IMR-90 (cell line): ENCODE results near the gene MARCO. TPM values are rescaled to one million over a fixed set of nuclear protein-coding genes. Genes with fewer than 3 reads are reported as not detected.

Experiments used
- ATAC-seq: fragments of 200-7000 bp; cut with Tn5 transposase; 2 replicates; pipeline ENCODE4 v1.9.1; 2020; ENCODE audit warnings: low read depth, mild to moderate bottlenecking, moderate library complexity
- BruUV-seq: library from RNA; stranded (reverse); fragments of 400-500 nt; replicated peaks from 2 replicates; lab custom pipeline; 2021; lab: Mats Ljungman, UMichigan
- CTCF ChIA-PET: fragments of 300-600 bp; formaldehyde crosslinking; extraction: SDS; loops from one replicate; lab custom pipeline; 2021; ENCODE audit warnings: antibody characterized with exemption; lab: Yijun Ruan, JAX
- POLR2A ChIA-PET: fragments of 300-600 bp; sonication (Branson Sonifier 250); formaldehyde crosslinking; loops from one replicate; lab custom pipeline; 2022; ENCODE audit warnings: antibody characterized with exemption; ENCODE audit not compliant: unreplicated experiment; lab: Charles Lee
- DNase-seq: peaks from one replicate; pipeline ENCODE4 v3.0.0; 2013
- H2AFZ ChIP-seq: replicated peaks from 2 replicates; pipeline ENCODE3; 2013; ENCODE audit warnings: low read length, mild to moderate bottlenecking; ENCODE audit not compliant: poor library complexity
- H2AK5ac ChIP-seq: 2 replicates; pipeline ENCODE4 v1.6.1; 2013; ENCODE audit warnings: low read depth, low read length, inconsistent platforms
- H2AK9ac ChIP-seq: replicated peaks from 2 replicates; pipeline ENCODE3; 2013; ENCODE audit warnings: mild to moderate bottlenecking, low read depth, low read length, moderate library complexity; ENCODE audit not compliant: poor library complexity
- H2BK120ac ChIP-seq: 2 replicates; pipeline ENCODE4 v1.6.1; 2013; ENCODE audit warnings: low read depth, low read length, inconsistent platforms
- H2BK15ac ChIP-seq: 3 replicates; pipeline ENCODE4 v1.6.1; 2013; ENCODE audit warnings: low read depth, low read length, inconsistent platforms
- H2BK20ac ChIP-seq: 2 replicates; pipeline ENCODE4 v1.6.1; 2013; ENCODE audit warnings: low read depth, mild to moderate bottlenecking, inconsistent platforms, low read length, moderate library complexity
- H2BK5ac ChIP-seq: 2 replicates; pipeline ENCODE4 v1.6.1; 2013; ENCODE audit warnings: mild to moderate bottlenecking, low read depth, low read length, inconsistent platforms; ENCODE audit not compliant: poor library complexity, severe bottlenecking
- H3K14ac ChIP-seq: replicated peaks from 2 replicates; pipeline ENCODE4 v1.6.1; 2013; ENCODE audit warnings: low read depth, low read length, inconsistent platforms
- H3K18ac ChIP-seq: 2 replicates; pipeline ENCODE4 v1.6.1; 2013; ENCODE audit warnings: low read depth, low read length, control low read depth
- H3K23ac ChIP-seq: 2 replicates; pipeline ENCODE4 v1.6.1; 2013; ENCODE audit warnings: low read depth, low read length, inconsistent platforms
- H3K27ac ChIP-seq: 2 replicates; pipeline ENCODE4 v1.5.1; 2013; ENCODE audit warnings: mild to moderate bottlenecking, control low read depth, low read length; ENCODE audit not compliant: insufficient read depth
- H3K27me3 ChIP-seq: 2 replicates; pipeline ENCODE4 v1.6.1; 2013; ENCODE audit warnings: low read length; ENCODE audit not compliant: control insufficient read depth, insufficient read depth
- H3K36me3 ChIP-seq: 2 replicates; pipeline ENCODE4 v1.6.1; 2013; ENCODE audit warnings: low read length, mixed read lengths; ENCODE audit not compliant: control insufficient read depth, insufficient read depth
- H3K4ac ChIP-seq: 2 replicates; pipeline ENCODE4 v1.6.1; 2013; ENCODE audit warnings: low read depth, low read length, inconsistent platforms
- H3K4me1 ChIP-seq: 2 replicates; pipeline ENCODE4 v1.6.1; 2013; ENCODE audit warnings: low read length, mixed read lengths; ENCODE audit not compliant: control insufficient read depth, insufficient read depth
- H3K4me2 ChIP-seq: 2 replicates; pipeline ENCODE4 v1.6.1; 2013; ENCODE audit warnings: low read depth, mild to moderate bottlenecking, control low read depth, low read length, moderate library complexity
- H3K4me3 ChIP-seq: 2 replicates; pipeline ENCODE4 v1.5.1; 2013; ENCODE audit warnings: low read depth, mild to moderate bottlenecking, control low read depth, low read length, moderate library complexity; ENCODE audit not compliant: insufficient read depth
- H3K56ac ChIP-seq: 2 replicates; pipeline ENCODE4 v1.6.1; 2013; ENCODE audit warnings: low read length, inconsistent platforms; ENCODE audit not compliant: insufficient read depth; ENCODE audit errors: extremely low read depth
- H3K79me1 ChIP-seq, 2 experiments: 2 replicates each; pipeline ENCODE4 v1.6.1; 2013; ENCODE audit warnings: low read length in 2 of 2, inconsistent platforms in 1 of 2, low read depth in 1 of 2
- H3K9ac ChIP-seq: 2 replicates; pipeline ENCODE4 v1.6.1; 2013; ENCODE audit warnings: low read depth, low read length, control low read depth
- H3K9me1 ChIP-seq: 2 replicates; pipeline ENCODE4 v1.6.1; 2013; ENCODE audit warnings: low read length, inconsistent platforms; ENCODE audit not compliant: insufficient read depth
- H3K9me3 ChIP-seq: 2 replicates; pipeline ENCODE4 v1.6.1; 2013; ENCODE audit warnings: low read length; ENCODE audit not compliant: control insufficient read depth, insufficient read depth
- H4K20me1 ChIP-seq: 2 replicates; pipeline ENCODE4 v1.6.1; 2013; ENCODE audit warnings: low read length, inconsistent platforms; ENCODE audit not compliant: insufficient read depth
- H4K5ac ChIP-seq: 2 replicates; pipeline ENCODE4 v1.6.1; 2013; ENCODE audit warnings: mild to moderate bottlenecking, low read depth, low read length, control low read depth
- H4K8ac ChIP-seq, 2 experiments: 2 replicates each; pipeline ENCODE4 v1.6.1; 2013; ENCODE audit warnings: low read depth in 2 of 2, low read length in 2 of 2, control low read depth in 1 of 2, inconsistent platforms in 1 of 2
- H4K91ac ChIP-seq: 2 replicates; pipeline ENCODE4 v1.6.1; 2013; ENCODE audit warnings: low read depth, low read length, inconsistent platforms; ENCODE audit not compliant: insufficient read depth
- CEBPB ChIP-seq: IDR thresholded peaks from 2 replicates; pipeline ENCODE4 v1.6.1; 2012; ENCODE audit warnings: low read depth, low read length, improper control_type of control experiment
- ELK1 ChIP-seq: fragments of 150-350 bp; IDR thresholded peaks from 2 replicates; pipeline ENCODE4 v1.6.1; 2016; ENCODE audit warnings: low read depth, mild to moderate bottlenecking, low read length, moderate library complexity, borderline replicate concordance
- MAFK ChIP-seq: IDR thresholded peaks from 2 replicates; pipeline ENCODE4 v1.6.1; 2012; ENCODE audit warnings: low read depth, low read length, improper control_type of control experiment
- MXI1 ChIP-seq: IDR thresholded peaks from 2 replicates; pipeline ENCODE4 v1.6.1; 2012; ENCODE audit warnings: low read depth, mild to moderate bottlenecking, low read length, moderate library complexity, borderline replicate concordance
- NFE2L2 ChIP-seq: fragments of 150-350 bp; IDR thresholded peaks from 2 replicates; pipeline ENCODE4 v1.6.1; 2016; ENCODE audit warnings: low read depth, mild to moderate bottlenecking, low read length
- POLR2A ChIP-seq: IDR thresholded peaks from 2 replicates; pipeline ENCODE4 v1.6.1; 2012; ENCODE audit warnings: mild to moderate bottlenecking, low read depth, low read length
- RAD21 ChIP-seq: IDR thresholded peaks from 2 replicates; pipeline ENCODE4 v1.6.1; 2012; ENCODE audit warnings: low read length, improper control_type of control experiment
- RCOR1 ChIP-seq: IDR thresholded peaks from 2 replicates; pipeline ENCODE4 v1.6.1; 2012; ENCODE audit warnings: mild to moderate bottlenecking, low read length, improper control_type of control experiment; ENCODE audit not compliant: insufficient replicate concordance
- SMC3 ChIP-seq: fragments of 150-350 bp; IDR thresholded peaks from 2 replicates; pipeline ENCODE4 v1.6.1; 2016; ENCODE audit warnings: low read depth, mild to moderate bottlenecking, antibody characterized with exemption, low read length, moderate library complexity
- USF2 ChIP-seq: fragments of 150-350 bp; IDR thresholded peaks from 2 replicates; pipeline ENCODE4 v1.6.1; 2017; ENCODE audit warnings: mild to moderate bottlenecking, antibody characterized with exemption, low read length, low read depth
- WGBS, 2 experiments: methylation state at CpG; one replicate each; pipeline versions ENCODE4 v1.1.5 to v1.1.7; 2013; ENCODE audit warnings: missing lambda C conversion rate in 2 of 2; ENCODE audit not compliant: insufficient read length in 1 of 2; ENCODE audit errors: extremely low coverage in 2 of 2; 5-methylcytosine and 5-hydroxymethylcytosine counted together
- dilution Hi-C: fragments of 300-500 bp; cut with HindIII; formaldehyde crosslinking; loops from one replicate; pipeline ENCODE4 v1.14.3; 2018; ENCODE audit warnings: low sequenced_read_pairs; ENCODE audit not compliant: unreplicated experiment
- in situ Hi-C: fragments of 300-500 bp; cut with MboI; formaldehyde crosslinking; loops from 3 replicates; pipeline ENCODE4 v1.14.3; 2019; ENCODE audit warnings: low sequenced_read_pairs, inconsistent platforms, mixed read lengths
- intact Hi-C: fragments of 100-400 bp; cut with micrococcal nuclease; formaldehyde crosslinking; loops from 2 replicates; pipeline ENCODE4 v1.10.0; 2022
- polyA plus RNA-seq, 3 experiments: library from polyadenylated mRNA; depleted of rRNA; stranded (reverse); fragments of >200 nt; gene quantifications; 2 replicates each; pipeline ENCODE4 v1.2.3, GENCODE V29; 2012; ENCODE audit warnings: low replicate concordance in 1 of 3
- total RNA-seq: library from RNA; depleted of rRNA; stranded (reverse); fragments of >200 nt; gene quantifications from 2 replicates; pipeline ENCODE4 v1.2.3, GENCODE V29; 2012

The MARCO gene
- total and polyA plus RNA-seq, 2 of the 4 experiments (the other 2 are of a cell fraction): not detected

- TF ChIP-seq MXI1: no peak
- TF ChIP-seq POLR2A: no peak
These were observed 48.9 kb upstream of the MARCO start (continued) for GRCh38 chr2:118893100-118893499.

- no peaks in the 10 kb centered on the region for H3K27me3 ChIP-seq
- no peak overlapping the region for H4K91ac ChIP-seq
- H4K20me1 ChIP-seq: no peaks in the 10 kb centered on the region
- no peak overlapping the region for H3K9ac ChIP-seq
- no peak overlapping the region for H3K18ac ChIP-seq
- no peak overlapping the region for H2AK5ac ChIP-seq
- ChIA-PET CTCF (no interaction called here), POLR2A (no interaction called here)
- H2AFZ ChIP-seq: no peak overlapping the region
- H3K9me3 ChIP-seq: 0 out of 2 replicates have a peak, but pooled peaks cover 2% of the 10 kb centered on the region
- H2BK15ac ChIP-seq: no peak overlapping the region
- intact Hi-C loops: no loop called here
- DNase-seq (no peak), ATAC-seq (no peak)
- no peak overlapping the region for H4K8ac ChIP-seq
- no peak overlapping the region for H3K4ac ChIP-seq
- TF ChIP-seq RAD21 (no peak), SMC3 (no peak), CEBPB (no peak), ELK1 (no peak), USF2 (no peak), RCOR1 (no peak), NFE2L2 (no peak), POLR2A (no peak), MAFK (no peak), MXI1 (no peak)
- H3K9me1 ChIP-seq: no peaks in the 10 kb centered on the region
- H4K5ac ChIP-seq: no peak overlapping the region
- no peak overlapping the region for H2AK9ac ChIP-seq
- H2BK20ac ChIP-seq: no peak overlapping the region
- H3K79me1 ChIP-seq: no peaks in the 10 kb centered on the region
- no peak overlapping the region for H3K27ac ChIP-seq
- H3K23ac ChIP-seq: no peak overlapping the region
- no peak overlapping the region for H2BK5ac ChIP-seq
- no TSS peak for BruUV-seq
- H3K36me3 ChIP-seq: no peaks in the 10 kb centered on the region
- dilution Hi-C loops: no loop called here
- no peak overlapping the region for H2BK120ac ChIP-seq
- in situ Hi-C loops: no loop called here
- H3K4me1 ChIP-seq: no peaks in the 10 kb centered on the region
- H3K4me2 ChIP-seq: no peak overlapping the region
- no peak overlapping the region for H3K4me3 ChIP-seq
- WGBS, 2 experiments: no CpG with 5 or more reads among the region's 11 CpGs
- H3K56ac ChIP-seq: no peak overlapping the region
- H3K14ac ChIP-seq: no peak overlapping the region
These were observed 39.5 kb upstream of the MARCO start for GRCh38 chr2:118902266-118903028.
